HG03095 (cell line): ENCODE results near the gene GLCE.

Source experiments
- ATAC-seq: cut with Tn5 transposase; IDR thresholded peaks from one replicate; pipeline ENCODE4 v1.9.1; 2021; ENCODE audit warnings: moderate library complexity; ENCODE audit not compliant: unreplicated experiment

Gene GLCE

DNA sequence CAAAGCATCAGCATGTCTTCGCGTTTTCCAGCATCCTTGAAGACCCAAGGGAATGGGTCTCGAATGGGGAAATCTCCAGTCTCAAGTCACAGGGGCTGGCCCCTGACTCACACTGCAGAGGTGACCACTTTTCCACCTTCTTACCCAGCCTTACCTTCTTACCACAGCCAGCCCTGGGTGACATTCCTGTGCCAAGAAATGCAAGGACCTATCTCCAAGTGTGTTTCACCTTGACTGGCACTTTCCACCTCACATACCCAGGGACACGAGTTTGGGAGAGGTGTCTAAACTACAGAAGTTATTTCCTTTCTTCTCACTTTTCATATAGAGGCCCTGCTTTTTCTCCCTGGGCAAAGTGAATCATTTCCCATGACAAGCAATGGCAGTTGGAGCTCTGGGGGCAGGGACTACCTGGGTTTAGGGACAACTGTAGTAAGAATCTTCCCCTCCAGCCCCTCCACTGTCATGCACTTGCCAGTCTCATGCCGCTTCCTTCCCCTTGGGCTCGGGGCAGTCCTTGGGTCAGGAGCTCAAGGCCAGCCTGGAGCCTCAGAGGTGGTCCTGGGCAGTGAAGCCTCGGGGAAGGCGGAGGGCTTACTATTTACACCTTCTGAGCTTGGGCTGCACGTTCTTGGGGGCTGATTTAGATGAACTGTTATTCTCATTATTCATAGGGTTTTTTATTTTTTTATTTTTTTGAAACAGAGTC lies 155.1 kb downstream of the GLCE start:
- no peak for ATAC-seq

DNA sequence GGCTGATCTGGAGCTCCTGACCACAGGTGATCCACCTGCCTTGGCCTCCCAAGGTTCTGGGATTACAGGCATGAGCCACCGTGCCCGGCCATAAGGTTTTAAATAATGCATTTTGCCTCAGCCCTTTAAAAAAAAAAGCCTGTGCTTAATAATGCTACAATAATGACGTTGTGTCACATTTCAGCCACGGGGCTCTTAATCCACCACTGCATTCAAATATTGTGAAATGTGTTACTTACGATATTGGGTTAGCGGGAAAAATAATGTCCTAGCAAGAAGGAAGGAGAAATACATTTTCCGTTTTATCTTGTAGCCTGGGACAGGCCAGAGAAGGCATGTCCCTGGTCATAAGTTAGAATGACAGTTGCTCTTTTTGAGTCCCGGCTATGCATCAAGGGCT lies 155.9 kb downstream of the GLCE start:
- no peak for ATAC-seq

GRCh38 chr15:69317392-69317841 lies 157.0 kb downstream of the GLCE start:
- ATAC-seq: no peak

DNA sequence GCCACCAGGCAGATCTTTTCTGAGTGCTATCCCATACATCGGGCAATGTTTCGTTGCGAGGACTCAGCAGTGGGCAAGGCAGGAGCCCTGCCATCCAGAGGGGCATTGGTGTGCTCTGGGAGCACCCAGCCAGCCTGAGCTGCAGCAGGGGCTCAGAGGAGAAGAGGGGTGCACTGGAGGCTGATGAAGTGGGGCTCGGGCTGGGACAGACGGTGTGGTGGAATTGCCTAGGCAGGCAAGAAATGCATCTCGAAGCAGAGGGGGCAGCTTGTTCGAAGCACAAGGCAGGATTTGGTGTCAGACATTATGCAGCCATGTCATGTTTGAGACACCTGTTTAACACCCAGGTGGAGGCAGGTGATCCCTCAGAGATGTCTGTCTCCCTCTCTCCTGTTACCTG lies 157.6 kb downstream of the GLCE start:
- ATAC-seq: no peak

DNA sequence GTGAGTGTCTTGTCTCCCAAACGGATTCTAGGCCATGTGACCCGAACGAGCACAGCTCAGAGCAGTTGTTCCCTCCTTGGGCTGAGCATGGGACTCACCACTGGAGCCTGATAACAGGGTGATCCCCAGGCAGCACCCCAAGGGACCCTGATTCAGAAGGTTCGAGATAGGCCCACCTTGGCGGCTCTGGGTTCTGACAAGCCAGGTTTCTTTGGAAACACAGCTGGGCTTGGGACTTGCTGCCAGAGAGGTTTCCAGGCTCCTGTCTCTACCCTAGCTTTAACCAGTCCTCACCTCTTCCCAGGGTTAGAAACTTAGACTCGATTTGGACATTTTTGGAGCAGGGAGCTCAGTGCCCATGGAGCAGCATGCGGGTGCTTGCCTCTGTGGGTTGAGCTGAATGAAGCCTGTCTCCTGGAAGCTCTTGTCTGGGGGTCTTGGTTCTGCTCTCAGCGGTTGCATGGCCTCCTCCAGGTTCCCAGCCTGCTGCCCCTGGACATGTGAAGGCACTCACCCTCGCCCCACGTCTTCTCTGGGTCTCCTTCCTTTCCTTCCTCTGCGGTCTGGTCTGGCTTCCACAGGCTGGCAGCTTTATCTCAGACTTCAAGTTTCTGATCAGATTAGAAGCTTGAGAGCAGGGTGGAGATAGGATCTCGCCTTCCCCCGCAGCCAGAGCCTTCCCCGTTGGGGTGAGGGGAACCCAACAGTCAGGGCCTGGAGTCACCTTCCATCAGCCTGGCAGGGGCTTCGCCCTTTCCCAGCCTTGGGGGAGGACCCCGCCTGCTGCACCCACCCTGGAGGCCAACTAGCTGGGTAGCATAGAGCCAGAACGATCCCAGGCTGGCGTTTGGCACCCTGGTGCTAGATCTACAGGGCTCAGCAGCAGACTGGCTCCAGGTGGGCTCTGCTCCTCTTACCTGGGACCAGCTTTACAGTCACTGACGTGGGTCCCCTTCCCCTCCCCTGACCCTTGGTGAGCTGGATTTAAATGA lies 159.2 kb downstream of the GLCE start:
- ATAC-seq: no peak

- ATAC-seq: no peak
Measured at GRCh38 chr15:69320977-69321554, 160.6 kb downstream of the GLCE start.
